T1000 (cell line): ENCODE measurements around the gene ALOX12B.
A peak's percentile ranks its signal among the peaks of the same experiment; 100 is the strongest.
"Not testable (repeated sequence)": the region's sequence is repeated elsewhere in the genome, so short reads cannot be mapped to it uniquely, and the experiment has no call there.

Experiments
- DNase-seq: peaks from one replicate; lab custom pipeline; 2025; ENCODE audit warnings: mixed read lengths; lab: John Stamatoyannopoulos, UW

ALOX12B gene

GRCh38 chr17:8044819-8045810 is 42.4 kb downstream of the ALOX12B start:
- DNase-seq: no peak

DNA sequence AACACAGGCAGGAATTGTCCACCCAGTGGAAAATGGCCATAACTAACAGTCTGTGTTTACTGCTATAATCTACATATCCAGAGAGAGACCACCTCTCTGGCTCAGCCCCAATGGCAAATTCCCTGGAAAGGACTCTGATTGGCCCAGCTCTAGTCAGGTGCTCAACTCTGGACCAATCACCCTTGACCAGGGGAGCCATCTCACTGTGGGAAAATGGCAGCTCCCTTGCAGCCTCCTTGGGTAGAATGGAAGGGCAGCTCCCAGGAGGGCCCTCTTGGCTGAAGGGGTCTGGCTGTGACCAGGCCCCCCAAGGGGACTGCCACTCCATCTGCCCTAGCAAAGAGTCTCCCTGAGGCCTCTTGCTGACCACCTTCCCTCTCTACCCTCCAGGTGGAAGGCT is 45.5 kb downstream of the ALOX12B start:
- no peak for DNase-seq

- DNase-seq: peak; percentile 6
These were observed 46.1 kb downstream of the ALOX12B start for GRCh38 chr17:8041249-8041928.

GRCh38 chr17:8039611-8040168 is 47.8 kb downstream of the ALOX12B start:
- no peak for DNase-seq

DNA sequence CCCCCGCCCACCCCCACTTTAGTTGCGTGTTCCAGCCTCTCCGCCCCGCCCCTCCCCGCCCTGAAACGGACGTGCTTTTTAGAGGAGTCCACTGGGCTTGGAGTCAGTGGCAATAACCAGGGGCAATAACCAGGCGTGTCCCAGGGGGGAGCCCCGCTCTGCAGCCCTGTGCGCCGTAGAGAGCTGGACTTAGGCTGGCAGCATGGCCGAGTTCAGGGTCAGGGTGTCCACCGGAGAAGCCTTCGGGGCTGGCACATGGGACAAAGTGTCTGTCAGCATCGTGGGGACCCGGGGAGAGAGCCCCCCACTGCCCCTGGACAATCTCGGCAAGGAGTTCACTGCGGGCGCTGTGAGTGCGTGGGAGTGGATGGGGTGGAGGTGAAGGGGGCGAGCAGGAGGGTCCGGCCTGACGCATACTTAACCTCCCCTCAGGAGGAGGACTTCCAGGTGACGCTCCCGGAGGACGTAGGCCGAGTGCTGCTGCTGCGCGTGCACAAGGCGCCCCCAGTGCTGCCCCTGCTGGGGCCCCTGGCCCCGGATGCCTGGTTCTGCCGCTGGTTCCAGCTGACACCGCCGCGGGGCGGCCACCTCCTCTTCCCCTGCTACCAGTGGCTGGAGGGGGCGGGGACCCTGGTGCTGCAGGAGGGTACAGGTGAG is 48.4 kb downstream of the ALOX12B start, which contains the start of gene ALOX15B:
ALOX15B (plus strand) TSS at position 106 of the 657 bp plus-strand sequence; CDS start at position 203, 97 bp downstream.
- no peak for DNase-seq

DNA sequence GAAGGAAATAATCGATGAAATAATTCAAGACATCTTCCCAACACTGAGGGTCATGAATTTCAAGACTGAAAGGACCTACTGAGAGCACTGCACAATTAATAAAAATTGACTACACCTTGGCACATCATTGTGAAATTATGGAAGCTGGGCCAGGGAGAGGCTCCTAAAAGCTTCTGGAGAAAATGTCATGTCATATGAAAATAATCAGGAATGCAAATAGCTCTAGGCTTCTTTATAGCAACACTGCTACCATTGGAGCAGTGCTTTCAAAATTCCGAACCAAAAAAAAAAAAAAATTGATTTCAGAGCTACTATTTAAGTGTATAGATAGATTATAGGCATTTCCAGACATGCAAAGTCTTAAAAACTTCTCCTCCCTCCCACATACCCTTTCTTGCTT is 55.1 kb downstream of the ALOX12B start:
- DNase-seq: no peak

DNA sequence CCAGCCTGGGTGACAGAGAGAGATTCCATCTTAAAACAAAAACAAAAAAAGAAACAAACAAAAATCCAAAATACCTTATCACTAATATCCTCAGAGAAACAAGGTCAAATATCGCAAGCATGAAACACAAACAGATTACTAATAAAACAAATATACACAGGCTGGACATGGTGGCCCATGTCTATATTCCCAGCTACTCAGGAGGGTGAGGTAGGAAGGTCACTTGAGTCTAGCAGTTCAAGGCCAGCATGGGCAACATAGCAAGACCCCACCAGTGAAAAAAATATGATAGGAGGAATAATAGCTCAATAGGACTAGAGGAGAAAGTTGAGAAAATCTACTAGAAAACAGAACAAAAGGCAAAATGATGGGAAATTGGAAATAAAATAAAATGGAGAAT is 55.6 kb downstream of the ALOX12B start:
- no peak for DNase-seq

GRCh38 chr17:8031261-8031661 is 56.3 kb downstream of the ALOX12B start:
- no peak for DNase-seq

- no peak for DNase-seq
These were observed 58.4 kb downstream of the ALOX12B start for GRCh38 chr17:8029121-8029520.

- DNase-seq: no peak
These were observed 62.2 kb downstream of the ALOX12B start for GRCh38 chr17:8025176-8025911.

GRCh38 chr17:8024161-8024560 is 63.4 kb downstream of the ALOX12B start:
- not testable (repeated sequence) for DNase-seq
